PC-3 (cell line): Measurements from ENCODE around the gene ARL4A. TPM values are rescaled to one million over a fixed set of nuclear protein-coding genes. Genes with fewer than 3 reads are reported as not detected.

Experiments
- ATAC-seq: fragments of 200-7000 bp; cut with Tn5 transposase; 2 replicates; pipeline ENCODE4 v1.9.1; 2020; ENCODE audit warnings: mild to moderate bottlenecking, moderate library complexity
- BruUV-seq: library from RNA; stranded (reverse); fragments of 400-500 nt; replicated peaks from 2 replicates; lab custom pipeline; 2021; lab: Mats Ljungman, UMichigan
- CTCF ChIA-PET: fragments of 300-600 bp; sonication (Branson Sonifier 250); formaldehyde crosslinking; loops from one replicate; lab custom pipeline; 2022; ENCODE audit warnings: antibody characterized with exemption; lab: Charles Lee
- POLR2A ChIA-PET: fragments of 300-600 bp; sonication (Branson Sonifier 250); formaldehyde crosslinking; loops from one replicate; lab custom pipeline; 2022; ENCODE audit warnings: antibody characterized with exemption; ENCODE audit not compliant: unreplicated experiment; lab: Charles Lee
- DNase-seq: peaks from one replicate; pipeline ENCODE4 v3.0.0-alpha.2; 2015
- H2AFZ ChIP-seq: fragments of 300-600 bp; sonication (generic); 2 replicates; pipeline ENCODE4 v1.6.0; 2016; ENCODE audit warnings: antibody characterized with exemption, low read length
- H3F3A ChIP-seq: fragments of 300-600 bp; sonication (generic); one replicate; pipeline ENCODE4 v1.6.0; 2017; ENCODE audit warnings: antibody characterized with exemption, low read length, control low read depth, mild to moderate bottlenecking; ENCODE audit not compliant: unreplicated experiment
- H3K27ac ChIP-seq: fragments of 300-600 bp; sonication (generic); 2 replicates; pipeline ENCODE4 v1.5.1; 2016; ENCODE audit warnings: mild to moderate bottlenecking, low read length
- H3K27me3 ChIP-seq: fragments of 300-600 bp; sonication (generic); 2 replicates; pipeline ENCODE4 v1.6.1; 2016; ENCODE audit warnings: low read length, mixed read lengths
- H3K36me3 ChIP-seq: fragments of 300-600 bp; sonication (generic); 2 replicates; pipeline ENCODE4 v1.6.1; 2016; ENCODE audit warnings: low read depth, mixed run types, low read length, mixed read lengths
- H3K4me1 ChIP-seq: fragments of 300-600 bp; sonication (generic); 2 replicates; pipeline ENCODE4 v1.5.1; 2016; ENCODE audit warnings: low read length; ENCODE audit not compliant: insufficient read depth
- H3K4me2 ChIP-seq: fragments of 300-600 bp; sonication (generic); 2 replicates; pipeline ENCODE4 v1.6.0; 2016; ENCODE audit warnings: low read length
- H3K4me3 ChIP-seq: fragments of 300-600 bp; sonication (generic); 2 replicates; pipeline ENCODE4 v1.5.1; 2016; ENCODE audit warnings: mild to moderate bottlenecking, low read length, mixed read lengths
- H3K79me2 ChIP-seq: fragments of 300-600 bp; sonication (generic); 2 replicates; pipeline ENCODE4 v1.6.1; 2017; ENCODE audit warnings: low read length, mixed read lengths
- H3K9ac ChIP-seq: fragments of 300-600 bp; sonication (generic); 2 replicates; pipeline ENCODE4 v1.6.0; 2016; ENCODE audit warnings: mild to moderate bottlenecking, low read length
- H3K9me2 ChIP-seq: fragments of 300-600 bp; sonication (generic); replicated peaks from 2 replicates; pipeline ENCODE4 v1.6.1; 2016; ENCODE audit warnings: mixed run types, low read length, mixed read lengths
- H3K9me3 ChIP-seq: fragments of 300-600 bp; sonication (generic); 2 replicates; pipeline ENCODE4 v1.6.1; 2016; ENCODE audit warnings: low read length, mixed read lengths
- H4K20me1 ChIP-seq: fragments of 300-600 bp; sonication (generic); 2 replicates; pipeline ENCODE4 v1.6.1; 2016; ENCODE audit warnings: low read length, mixed read lengths
- CTCF ChIP-seq: fragments of 300-600 bp; sonication (generic); conservative IDR thresholded peaks from 2 replicates; pipeline ENCODE4 v1.5.1; 2017; ENCODE audit warnings: antibody characterized with exemption, low read depth, mild to moderate bottlenecking, low read length
- EZH2 ChIP-seq: fragments of 300-600 bp; sonication (generic); IDR thresholded peaks from one replicate; pipeline ENCODE4 v1.6.1; 2017; ENCODE audit warnings: antibody characterized with exemption, mild to moderate bottlenecking, low read length; ENCODE audit not compliant: unreplicated experiment
- EZH2phosphoT487 ChIP-seq: fragments of 300-600 bp; sonication (generic); IDR thresholded peaks from 2 replicates; pipeline ENCODE4 v1.6.1; 2018; ENCODE audit warnings: mild to moderate bottlenecking, antibody characterized with exemption, low read length, borderline replicate concordance
- intact Hi-C: fragments of 100-400 bp; cut with micrococcal nuclease; formaldehyde crosslinking; loops from 2 replicates; pipeline ENCODE4 v1.9.0; 2023
- total RNA-seq: library from RNA; depleted of rRNA; stranded (reverse); fragments of >200 nt; gene quantifications from 2 replicates; pipeline ENCODE4 v1.2.3, GENCODE V29; 2014

Gene ARL4A
- total RNA-seq, 1 experiment from 2014 or later, result 23.7 TPM

- TF ChIP-seq EZH2 (no peak), CTCF (peak; percentile 74)
- H3K36me3 ChIP-seq, result no peaks in the 10 kb centered on the region
These were observed 48.5 kb upstream of the ARL4A start for GRCh38 chr7:12638851-12639456.

GRCh38 chr7:12640299-12641096, 46.9 kb upstream of the ARL4A start:
- POLR2A ChIA-PET, result no interaction called here
- Histone ChIP-seq H3K9me2 (no peaks in the 10 kb centered on the region), H3K36me3 (no peaks in the 10 kb centered on the region), H3K27ac (no peak overlapping the region), H3K79me2 (no peaks in the 10 kb centered on the region), H3K4me2 (no peak overlapping the region), H3K4me3 (no peak overlapping the region), H4K20me1 (no peaks in the 10 kb centered on the region), H3K4me1 (peaks cover 4% of the 10 kb centered on the region; the same call in 1 of the 2 replicates), H3F3A (no peaks in the 10 kb centered on the region), H2AFZ (no peak overlapping the region), H3K9ac (no peak overlapping the region), H3K9me3 (no peaks in the 10 kb centered on the region), H3K27me3 (no peaks in the 10 kb centered on the region)
- TF ChIP-seq EZH2phosphoT487 (no peak), EZH2 (no peak), CTCF (no peak)
- CTCF ChIA-PET, result no interaction called here
- BruUV-seq, result no TSS peak
- intact Hi-C loops, result no loop called here
- ATAC-seq (no peak), DNase-seq (no peak)

More at GRCh38 chr7:12638851-12639456, 48.5 kb upstream of the ARL4A start:
- H3K27ac ChIP-seq, result no peak overlapping the region
- H3K4me2 ChIP-seq, result peak overlapping the region; percentile 44
- no TSS peak for BruUV-seq
- no peaks in the 10 kb centered on the region for H3F3A ChIP-seq
- H2AFZ ChIP-seq, result 0 out of 2 replicates have a peak overlapping the region, but pooled peaks have one; percentile 17
- peaks cover 4% of the 10 kb centered on the region; the same call in 1 of the 2 replicates for H3K4me1 ChIP-seq
- no peaks in the 10 kb centered on the region for H3K27me3 ChIP-seq
- CTCF ChIA-PET, result no interaction called here
- peak; percentile 86 for DNase-seq
- H3K79me2 ChIP-seq, result no peaks in the 10 kb centered on the region
- POLR2A ChIA-PET, result interaction anchor here (0.7 kb wide), 1 partner anchor 48 kb away, joined by 3 read pairs; no protein-coding TSS in a partner anchor
- no peaks in the 10 kb centered on the region for H3K9me3 ChIP-seq
- H3K9ac ChIP-seq, result no peak overlapping the region
- intact Hi-C loops, result loop anchor here (1.0 to 2.0 kb wide), 3 partner anchors 44 to 624 kb away; no protein-coding TSS in a partner anchor
- ATAC-seq, result peak; percentile 64
- H3K9me2 ChIP-seq, result no peaks in the 10 kb centered on the region
- no peak overlapping the region for H3K4me3 ChIP-seq
- no peaks in the 10 kb centered on the region for H4K20me1 ChIP-seq

GRCh38 chr7:12641196-12641595, 46.2 kb upstream of the ARL4A start:
- no peaks in the 10 kb centered on the region for H3K27me3 ChIP-seq
- peaks cover 7% of the 10 kb centered on the region for H3K4me1 ChIP-seq
- intact Hi-C loops, result no loop called here
- no peak for DNase-seq
- no peaks in the 10 kb centered on the region for H3K9me3 ChIP-seq
- H3F3A ChIP-seq, result no peaks in the 10 kb centered on the region
- H3K4me2 ChIP-seq, result no peak overlapping the region
- no peak overlapping the region for H2AFZ ChIP-seq
- H3K27ac ChIP-seq, result no peak overlapping the region
- no peak overlapping the region for H3K9ac ChIP-seq
- H3K4me3 ChIP-seq, result no peak overlapping the region
- ChIA-PET CTCF (no interaction called here), POLR2A (no interaction called here)
- H3K9me2 ChIP-seq, result no peaks in the 10 kb centered on the region
- no peak for ATAC-seq
- no peak for TF ChIP-seq CTCF
- TF ChIP-seq EZH2, result no peak
- TF ChIP-seq EZH2phosphoT487, result no peak
- no peaks in the 10 kb centered on the region for H3K36me3 ChIP-seq
- no peaks in the 10 kb centered on the region for H3K79me2 ChIP-seq
- no TSS peak for BruUV-seq
- H4K20me1 ChIP-seq, result no peaks in the 10 kb centered on the region
